CD4-positive, alpha-beta T cell treated with Interleukin-4 for 4 hours (primary cell): Measurements from ENCODE around the gene TMEM135.
"Not testable (repeated sequence)": the region's sequence is repeated elsewhere in the genome, so short reads cannot be mapped to it uniquely, and the experiment has no call there.

ENCODE experiments used
- DNase-seq: peaks from one replicate; pipeline ENCODE4 v3.0.0-alpha.2; 2020

TMEM135 gene

GRCh38 chr11:87263979-87264378, 226.2 kb downstream of the TMEM135 start:
- no peak for DNase-seq

- DNase-seq: no peak
Measured at GRCh38 chr11:87265132-87265531, 227.4 kb downstream of the TMEM135 start.

- no peak for DNase-seq
Measured at GRCh38 chr11:87265979-87266378, 228.2 kb downstream of the TMEM135 start.

GRCh38 chr11:87266751-87267150, 229.0 kb downstream of the TMEM135 start:
- no peak for DNase-seq

GRCh38 chr11:87271951-87272350, 234.2 kb downstream of the TMEM135 start:
- DNase-seq: not testable (repeated sequence)

- no peak for DNase-seq
Measured at GRCh38 chr11:87275176-87275575, 237.4 kb downstream of the TMEM135 start.

GRCh38 chr11:87280143-87280542, 242.4 kb downstream of the TMEM135 start:
- DNase-seq: no peak

DNA sequence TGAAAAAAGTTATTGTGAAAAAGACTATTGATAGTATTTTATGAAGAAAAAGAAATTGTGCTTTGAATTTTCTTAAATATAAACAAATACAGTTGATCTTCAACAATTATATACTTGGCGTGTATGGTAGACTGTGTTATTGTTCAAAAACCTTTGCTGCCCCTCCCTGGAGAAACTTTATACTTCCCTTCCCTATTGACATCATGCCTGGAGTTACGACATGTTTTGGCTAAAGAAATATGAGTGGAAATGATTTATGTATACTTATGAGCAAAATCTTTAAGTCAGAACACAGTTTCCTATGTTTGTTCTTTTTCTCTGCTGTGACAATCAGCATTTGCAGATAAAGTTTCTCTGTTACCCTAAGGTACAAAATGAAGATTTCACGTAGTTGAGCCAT, 243.8 kb downstream of the TMEM135 start:
- no peak for DNase-seq

- DNase-seq: no peak
Measured at GRCh38 chr11:87284306-87284705, 246.6 kb downstream of the TMEM135 start.

DNA sequence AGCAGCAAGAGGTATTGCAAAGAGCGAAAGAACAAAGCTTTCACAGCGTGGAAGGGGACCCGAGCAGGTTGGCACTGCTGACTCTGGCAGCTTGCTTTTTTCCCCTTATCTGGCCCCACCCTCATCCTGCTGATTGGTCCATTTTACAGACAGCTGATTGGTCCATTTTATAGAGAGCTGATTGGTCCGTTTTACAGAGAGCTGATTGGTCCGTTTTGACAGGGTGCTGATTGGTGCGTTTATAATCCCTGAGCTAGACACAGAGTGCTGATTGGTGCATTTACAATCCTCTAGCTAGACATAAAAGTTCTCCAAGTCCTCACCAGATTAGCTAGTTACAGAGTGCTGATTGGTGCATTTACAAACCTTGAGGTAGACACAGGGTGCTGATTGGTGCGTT, 247.9 kb downstream of the TMEM135 start:
- not testable (repeated sequence) for DNase-seq

DNA sequence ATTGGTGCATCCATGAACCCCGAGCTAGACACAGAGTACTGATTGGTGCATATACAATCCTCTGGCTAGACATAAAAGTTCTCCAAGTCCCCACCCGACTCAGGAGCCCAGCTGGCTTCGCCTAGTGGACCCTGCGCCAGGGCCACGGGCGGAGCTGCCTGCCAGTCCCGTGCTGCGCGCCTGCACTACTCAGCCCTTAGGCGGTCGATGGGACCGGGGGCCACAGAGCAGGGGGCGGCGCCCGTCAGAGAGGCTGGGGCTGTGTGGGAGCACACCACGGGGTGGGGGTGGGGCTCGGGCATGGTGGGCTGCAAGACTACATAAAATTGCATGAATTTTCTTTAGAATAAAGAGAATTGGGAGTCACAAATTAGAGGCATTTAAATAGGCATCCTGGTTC, 248.6 kb downstream of the TMEM135 start:
- DNase-seq: no peak

DNA sequence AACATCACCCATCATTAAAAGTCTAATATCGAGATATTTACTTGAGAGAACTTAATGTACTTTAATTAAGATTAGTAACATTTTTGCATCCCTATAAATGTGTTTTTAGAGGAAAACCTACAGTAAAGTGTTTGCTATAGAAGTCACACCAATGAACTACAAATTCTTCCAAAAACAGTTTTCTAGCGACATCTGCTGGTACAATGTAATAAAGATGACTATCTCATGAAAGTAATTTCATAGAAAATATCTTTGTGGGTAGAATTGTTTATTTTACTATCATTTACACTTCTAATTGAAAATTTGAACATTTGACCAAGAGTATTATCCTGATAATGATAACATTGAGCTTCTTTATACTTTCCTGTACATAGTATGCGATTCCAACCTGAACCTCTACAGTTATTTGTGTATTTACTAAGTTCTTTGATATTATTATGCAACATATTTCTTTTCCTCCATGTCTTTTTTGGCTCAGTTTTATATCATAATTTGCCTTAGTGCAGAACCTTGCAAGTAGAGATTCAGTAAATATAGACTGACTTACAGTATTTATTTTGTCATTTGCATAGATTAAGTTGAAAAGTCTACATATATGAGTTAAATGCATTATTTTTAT, 252.7 kb downstream of the TMEM135 start:
- peak; percentile 62 for DNase-seq

DNA sequence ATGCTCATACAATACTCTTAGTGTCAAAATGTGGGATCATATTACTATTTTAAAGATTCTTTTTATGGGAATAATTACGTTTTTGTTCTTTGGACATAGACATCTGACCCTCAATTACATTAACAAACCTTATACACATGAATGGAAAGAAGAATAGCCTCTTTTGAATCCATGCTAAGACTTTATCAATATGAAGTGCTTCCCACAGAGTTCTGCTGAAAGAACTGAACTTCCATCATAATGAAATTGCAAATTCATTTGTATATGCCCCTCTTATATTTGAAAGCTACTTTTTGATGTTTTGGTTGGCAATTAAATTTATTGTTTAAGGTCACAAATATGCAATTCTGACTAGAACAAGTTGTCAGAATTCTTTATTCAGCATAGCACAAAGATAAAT, 254.9 kb downstream of the TMEM135 start:
- DNase-seq: no peak

GRCh38 chr11:87295237-87295636, 257.5 kb downstream of the TMEM135 start:
- no peak for DNase-seq

- no peak for DNase-seq
Measured at GRCh38 chr11:87296627-87297026, 258.9 kb downstream of the TMEM135 start.

DNA sequence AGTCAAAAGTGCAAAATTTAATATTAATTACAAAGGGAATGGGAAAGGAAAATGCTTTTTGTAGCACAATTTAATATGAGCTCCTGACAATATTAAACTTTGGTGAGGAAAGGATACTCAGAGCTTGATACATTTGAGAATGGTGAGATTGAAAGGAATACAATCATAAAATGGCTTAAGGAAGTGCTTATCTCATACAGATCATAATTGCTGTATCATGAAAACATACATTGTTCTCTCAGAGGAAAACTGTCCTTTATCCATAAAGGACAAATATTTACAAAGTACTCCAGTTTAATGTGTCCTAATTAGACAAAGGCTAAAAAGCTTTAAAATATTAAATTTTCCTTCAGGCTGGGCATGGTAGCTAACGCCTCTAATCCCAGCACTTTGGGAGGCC, 260.4 kb downstream of the TMEM135 start:
- DNase-seq: no peak

DNA sequence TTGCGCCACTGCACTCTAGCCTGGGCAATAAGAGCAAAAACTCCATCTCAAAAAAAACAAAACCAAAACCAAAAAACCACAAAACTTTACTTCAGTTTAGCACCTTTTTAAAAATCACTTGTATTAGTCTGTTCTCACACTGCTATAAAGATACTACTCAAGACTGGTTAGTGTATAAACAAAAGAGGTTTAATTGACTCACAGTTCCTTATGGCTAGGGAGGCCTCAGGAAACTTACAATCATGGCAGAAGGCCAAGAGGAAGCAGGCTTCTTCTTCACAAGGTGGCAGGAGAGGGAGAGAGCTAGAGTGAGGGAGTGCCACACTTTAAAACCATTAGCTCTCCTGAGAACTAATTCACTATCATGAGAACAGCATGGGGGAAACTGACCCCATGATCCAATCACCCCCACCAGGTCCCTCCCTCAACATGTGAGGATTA, 261.3 kb downstream of the TMEM135 start:
- DNase-seq: no peak

GRCh38 chr11:87300640-87301380, 263.1 kb downstream of the TMEM135 start:
- DNase-seq: no peak

DNA sequence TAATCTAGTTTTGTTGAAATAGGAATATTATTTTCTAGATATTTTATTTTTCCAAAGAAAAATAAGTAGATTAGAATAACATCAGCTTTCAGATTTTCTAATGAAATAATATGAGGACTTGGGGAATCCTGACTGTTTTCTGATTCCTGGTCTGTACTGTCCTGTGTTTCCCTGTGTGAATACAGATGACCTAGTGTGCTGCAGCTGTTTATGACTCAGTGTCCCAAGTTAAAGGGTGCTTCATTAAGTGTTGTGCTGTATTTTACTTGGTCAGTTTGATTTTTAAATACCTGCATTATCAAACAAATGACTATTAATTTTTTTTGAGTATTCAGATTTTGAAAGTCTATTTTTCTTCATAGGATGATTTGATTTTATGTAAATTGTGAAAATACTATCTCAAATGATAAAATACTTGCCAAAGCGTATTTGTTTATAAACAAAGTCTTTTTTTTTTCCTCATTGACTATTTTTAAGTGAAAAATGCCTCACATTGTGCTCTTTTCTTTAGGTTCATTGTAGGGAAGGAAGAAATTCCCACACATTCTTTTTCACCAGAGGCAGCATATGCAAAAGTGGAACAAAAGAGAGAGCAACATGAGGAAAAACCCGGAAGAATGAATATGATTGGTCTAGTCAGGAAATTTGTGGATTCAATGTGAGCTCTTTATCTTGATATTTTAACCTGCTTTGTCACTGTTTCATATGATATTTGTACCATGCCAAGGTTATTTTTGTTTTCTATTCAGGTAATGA, 264.2 kb downstream of the TMEM135 start:
- no peak for DNase-seq

GRCh38 chr11:87304412-87304811, 266.7 kb downstream of the TMEM135 start:
- no peak for DNase-seq

DNA sequence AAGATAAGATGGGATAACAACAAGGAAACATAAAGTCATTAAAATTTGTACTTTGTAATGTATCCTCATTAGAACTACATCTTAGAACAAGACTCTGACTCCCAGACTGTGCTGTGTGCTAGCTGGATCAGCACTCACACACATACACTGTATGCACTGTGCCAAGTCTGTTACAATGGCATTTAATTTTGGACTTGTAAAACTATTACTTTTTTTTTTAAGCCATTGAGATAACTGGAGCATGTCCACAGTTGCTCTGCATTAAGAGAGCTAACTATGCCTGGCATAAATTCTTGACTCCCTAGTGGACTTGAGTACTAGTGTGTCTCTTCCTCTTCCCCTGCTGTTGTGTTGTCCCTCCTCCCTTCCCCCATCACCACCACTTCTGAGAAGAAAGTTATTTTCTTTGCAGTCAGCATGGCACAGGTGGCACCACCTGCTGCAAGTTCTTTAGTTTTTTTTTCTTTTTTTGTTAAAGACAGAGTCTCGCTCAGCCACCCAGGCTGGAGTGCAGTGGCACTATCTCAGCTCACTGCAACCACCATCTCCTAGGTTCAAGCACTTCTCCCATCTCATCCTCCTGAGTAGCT, 268.6 kb downstream of the TMEM135 start:
- DNase-seq: no peak

- DNase-seq: no peak
Measured at GRCh38 chr11:87307101-87307500, 269.4 kb downstream of the TMEM135 start.

DNA sequence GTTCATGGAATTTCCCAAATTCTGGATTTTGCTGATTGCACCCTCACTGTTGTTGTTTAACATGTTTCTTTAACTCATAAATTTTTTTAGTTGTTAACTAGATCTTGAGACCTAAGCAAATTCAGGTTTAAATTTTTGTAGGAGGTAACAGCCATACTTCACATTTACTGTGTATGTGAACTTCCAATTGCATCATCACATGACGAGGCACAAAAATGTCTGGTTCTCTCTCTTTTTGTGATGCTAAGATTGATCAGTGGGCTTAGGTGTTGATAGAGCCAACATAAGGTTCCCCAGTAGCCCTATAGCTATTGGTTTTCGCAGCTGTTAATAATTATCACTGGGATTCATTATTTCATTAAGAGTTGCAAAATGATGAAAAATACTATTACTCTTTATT, 277.5 kb downstream of the TMEM135 start:
- DNase-seq: no peak

GRCh38 chr11:87316491-87316890, 278.8 kb downstream of the TMEM135 start:
- no peak for DNase-seq
